Gastrocnemius medialis (tissue), 4 donors: ENCODE results near the gene GPR68. TPM values are rescaled to one million over a fixed set of nuclear protein-coding genes. Genes with fewer than 3 reads are reported as not detected.

Source experiments
- ATAC-seq, 2 donors: fragments of 150-250 bp; one replicate each; pipeline ENCODE4 v1.9.1; 2016
- DNase-seq, 2 donors: peaks; one replicate each; pipeline ENCODE4 v3.0.0-alpha.2; 2019
- H3K27ac ChIP-seq, 4 donors: fragments of 200-600 bp; sonication (generic); 1 replicate in 1 of 4; 2 replicates in 3 of 4; pipeline ENCODE4 v1.5.1; 2016 to 2018; ENCODE audit warnings: mild to moderate bottlenecking in 2 of 4, moderate library complexity in 1 of 4
- H3K27me3 ChIP-seq, 3 donors: fragments of 200-600 bp; sonication (generic) in 2 of 3; 1 replicate in 1 of 3; 2 replicates in 2 of 3; pipeline versions ENCODE4 v1.5.1 to v1.6.0; 2016 to 2019; ENCODE audit warnings: mild to moderate bottlenecking in 1 of 3, moderate library complexity in 1 of 3
- H3K36me3 ChIP-seq, 2 donors: fragments of 200-600 bp; sonication (generic) in 1 of 2; one replicate each; pipeline ENCODE4 v1.5.1; 2017 to 2018
- H3K4me1 ChIP-seq, 2 donors: fragments of 200-600 bp; sonication (generic) in 1 of 2; one replicate each; pipeline ENCODE4 v1.5.1; 2016 to 2017; ENCODE audit warnings: mild to moderate bottlenecking in 2 of 2
- H3K4me3 ChIP-seq, 4 donors: fragments of 200-600 bp; sonication (generic) in 3 of 4; 1 replicate in 1 of 4; 2 replicates in 3 of 4; pipeline ENCODE4 v1.5.1; 2016 to 2019; ENCODE audit warnings: mild to moderate bottlenecking in 2 of 4
- H3K9me3 ChIP-seq, 3 donors: fragments of 200-600 bp; sonication (generic) in 2 of 3; 1 replicate in 1 of 3; 2 replicates in 2 of 3; pipeline ENCODE4 v1.5.1; 2016 to 2019
- POLR2A ChIP-seq, 2 donors: fragments of 450-650 bp; IDR thresholded peaks; one replicate each; pipeline ENCODE4 v1.6.1; 2017; ENCODE audit warnings: antibody characterized with exemption in 2 of 2, mild to moderate bottlenecking in 2 of 2, moderate library complexity in 2 of 2
- in situ Hi-C, 4 donors: fragments of 200-750 bp; cut with MboI; loops; one replicate each; pipeline versions ENCODE4 v1.15.0 to v1.8.0; 2017; ENCODE audit warnings: low sequenced_read_pairs in 4 of 4
- intact Hi-C: fragments of 100-400 bp; cut with DNase I; formaldehyde crosslinking; loops from one replicate; pipeline ENCODE4 v1.15.1; 2023; ENCODE audit warnings: low total_unique reads
- total RNA-seq, 4 donors: library from RNA; depleted of rRNA; stranded (reverse); fragments of >200 nt; gene quantifications; one replicate each; pipeline versions ENCODE4 v1.1.0 to v1.2.3, GENCODE V29; 2016
- TF ChIP-seq, protein P1 (sequence below), 5 experiments: fragments of 450-650 bp in 3 of 5; fragments of 200-600 bp in 2 of 5; sonication (generic) in 2 of 5; IDR thresholded peaks in 4 of 5; conservative IDR thresholded peaks in 1 of 5; 1 replicate in 4 of 5; 2 replicates in 1 of 5; pipeline ENCODE4 v1.5.1; 2016 to 2019; ENCODE audit warnings: antibody characterized with exemption in 5 of 5, mild to moderate bottlenecking in 3 of 5, moderate library complexity in 3 of 5

The GPR68 gene
- total RNA-seq, 4 donors from 2014 or later = 0.07 TPM; not detected in 3

DNA sequence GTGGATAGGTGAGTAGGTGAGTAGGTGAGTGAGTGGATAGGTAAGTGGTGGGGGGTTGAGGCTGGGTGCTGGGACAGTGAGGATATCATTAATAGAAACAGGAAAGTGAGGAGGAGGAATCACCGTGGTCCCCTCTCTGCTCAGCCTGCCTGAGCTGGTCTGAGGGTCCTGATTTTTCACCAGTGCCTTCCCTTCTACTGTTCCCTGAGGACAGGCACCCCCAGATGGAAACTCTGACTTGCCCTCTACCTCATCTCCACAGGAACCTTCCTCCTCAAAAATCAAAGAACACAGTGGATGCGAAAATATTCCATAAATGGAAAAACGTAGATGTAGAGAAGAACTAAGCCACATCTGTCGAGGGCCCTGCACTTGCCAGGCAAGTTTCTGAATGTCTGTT lies 1.9 kb downstream of the GPR68 start:
- intact Hi-C loops (no loop called here), in situ Hi-C loops (no loop called here)
- Histone ChIP-seq H3K27ac (no peak overlapping the region), H3K36me3 (no peaks in the 10 kb centered on the region), H3K9me3 (no peaks in the 10 kb centered on the region), H3K27me3 (no peaks in the 10 kb centered on the region), H3K4me1 (no peaks in the 10 kb centered on the region), H3K4me3 (no peak overlapping the region)
- no peak for TF ChIP-seq POLR2A (IDR thresholded peaks at IDR 0.05)
- TF ChIP-seq, protein P1, sequence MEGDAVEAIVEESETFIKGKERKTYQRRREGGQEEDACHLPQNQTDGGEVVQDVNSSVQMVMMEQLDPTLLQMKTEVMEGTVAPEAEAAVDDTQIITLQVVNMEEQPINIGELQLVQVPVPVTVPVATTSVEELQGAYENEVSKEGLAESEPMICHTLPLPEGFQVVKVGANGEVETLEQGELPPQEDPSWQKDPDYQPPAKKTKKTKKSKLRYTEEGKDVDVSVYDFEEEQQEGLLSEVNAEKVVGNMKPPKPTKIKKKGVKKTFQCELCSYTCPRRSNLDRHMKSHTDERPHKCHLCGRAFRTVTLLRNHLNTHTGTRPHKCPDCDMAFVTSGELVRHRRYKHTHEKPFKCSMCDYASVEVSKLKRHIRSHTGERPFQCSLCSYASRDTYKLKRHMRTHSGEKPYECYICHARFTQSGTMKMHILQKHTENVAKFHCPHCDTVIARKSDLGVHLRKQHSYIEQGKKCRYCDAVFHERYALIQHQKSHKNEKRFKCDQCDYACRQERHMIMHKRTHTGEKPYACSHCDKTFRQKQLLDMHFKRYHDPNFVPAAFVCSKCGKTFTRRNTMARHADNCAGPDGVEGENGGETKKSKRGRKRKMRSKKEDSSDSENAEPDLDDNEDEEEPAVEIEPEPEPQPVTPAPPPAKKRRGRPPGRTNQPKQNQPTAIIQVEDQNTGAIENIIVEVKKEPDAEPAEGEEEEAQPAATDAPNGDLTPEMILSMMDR (IDR thresholded peaks at IDR 0.05 in 4 of 5, conservative IDR thresholded peaks at IDR 0.05 in 1 of 5) = no peak
- DNase-seq (no peak), ATAC-seq (no peak)

DNA sequence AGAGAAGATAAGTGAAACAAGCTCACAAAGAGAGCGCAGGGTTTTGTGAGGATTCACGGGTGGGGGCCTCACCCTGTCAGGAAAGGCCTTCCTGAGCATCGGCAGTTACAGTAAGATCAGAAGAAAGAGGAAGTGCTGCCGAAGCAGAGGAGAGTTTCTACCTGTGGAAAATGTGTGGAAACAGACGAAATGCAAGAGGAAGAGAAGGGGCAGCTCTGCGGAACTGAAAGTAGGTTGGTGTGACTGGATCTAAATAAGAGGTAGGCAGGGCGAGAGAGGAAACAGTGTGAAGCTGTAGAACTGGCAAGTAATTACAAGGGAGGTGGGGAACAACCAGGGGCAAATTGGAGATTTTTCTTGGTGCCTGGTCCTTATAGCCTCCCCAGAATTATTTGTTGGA lies 2.6 kb downstream of the GPR68 start:
- no peaks in the 10 kb centered on the region for H3K4me1 ChIP-seq
- no peaks in the 10 kb centered on the region for H3K9me3 ChIP-seq
- no peaks in the 10 kb centered on the region for H3K36me3 ChIP-seq
- intact Hi-C loops (no loop called here), in situ Hi-C loops (no loop called here)
- DNase-seq (no peak), ATAC-seq (no peak)
- TF ChIP-seq POLR2A (IDR thresholded peaks at IDR 0.05) = no peak
- TF ChIP-seq, protein P1 (IDR thresholded peaks at IDR 0.05 in 4 of 5, conservative IDR thresholded peaks at IDR 0.05 in 1 of 5) = no peak
- no peak overlapping the region for H3K4me3 ChIP-seq
- no peaks in the 10 kb centered on the region for H3K27me3 ChIP-seq
- H3K27ac ChIP-seq = no peak overlapping the region

DNA sequence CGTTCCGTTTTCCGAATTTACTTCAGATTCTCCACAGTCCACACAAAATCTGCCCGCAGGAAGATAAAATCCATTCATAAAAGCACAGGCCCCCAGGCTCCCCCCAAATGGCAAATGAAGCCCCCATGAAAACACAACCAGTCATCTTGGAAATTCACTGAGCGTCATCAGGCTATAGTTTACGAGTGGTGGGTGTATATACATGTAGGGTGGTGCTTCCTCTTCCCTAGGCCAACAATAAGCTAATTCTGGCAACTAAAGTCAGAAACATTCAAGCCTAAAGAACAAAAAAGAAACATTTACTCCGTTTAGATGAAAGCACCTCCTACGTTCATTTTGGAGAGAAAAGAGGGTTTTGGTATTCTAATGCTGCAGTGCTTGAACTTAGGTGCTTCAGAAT lies 5.8 kb downstream of the GPR68 start:
- no peaks in the 10 kb centered on the region for H3K36me3 ChIP-seq
- TF ChIP-seq, protein P1 (IDR thresholded peaks at IDR 0.05 in 4 of 5, conservative IDR thresholded peaks at IDR 0.05 in 1 of 5) = no peak
- no peak for TF ChIP-seq POLR2A (IDR thresholded peaks at IDR 0.05)
- H3K4me1 ChIP-seq = no peaks in the 10 kb centered on the region
- H3K27me3 ChIP-seq = no peaks in the 10 kb centered on the region
- no peaks in the 10 kb centered on the region for H3K9me3 ChIP-seq
- in situ Hi-C loops (no loop called here), intact Hi-C loops (no loop called here)
- H3K4me3 ChIP-seq = no peak overlapping the region
- no peak overlapping the region for H3K27ac ChIP-seq
- no peak for DNase-seq
- no peak for ATAC-seq

DNA sequence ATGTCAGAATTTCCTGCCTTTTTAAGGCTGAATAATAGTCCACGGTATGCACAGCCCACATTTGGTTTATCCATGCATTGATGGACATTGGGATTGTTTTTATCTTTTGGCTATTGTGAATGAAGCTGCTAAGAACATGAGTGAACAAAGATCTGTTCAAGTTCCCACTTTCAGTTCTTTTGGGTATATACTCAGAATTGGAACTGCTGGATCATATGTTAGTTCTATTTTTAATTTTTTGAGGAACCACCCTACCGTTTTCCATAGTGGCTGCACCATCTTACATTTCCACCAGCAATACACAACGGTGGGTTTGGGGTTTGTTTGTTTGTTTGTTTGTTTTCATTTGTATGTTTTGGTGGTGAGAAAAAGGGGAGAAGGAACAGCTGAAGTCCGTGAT lies 6.4 kb downstream of the GPR68 start:
- H3K9me3 ChIP-seq = no peaks in the 10 kb centered on the region
- TF ChIP-seq, protein P1 (IDR thresholded peaks at IDR 0.05 in 4 of 5, conservative IDR thresholded peaks at IDR 0.05 in 1 of 5) = no peak
- no peak for TF ChIP-seq POLR2A (IDR thresholded peaks at IDR 0.05)
- no peak overlapping the region for H3K4me3 ChIP-seq
- in situ Hi-C loops (no loop called here), intact Hi-C loops (no loop called here)
- H3K36me3 ChIP-seq = no peaks in the 10 kb centered on the region
- no peak for ATAC-seq
- no peaks in the 10 kb centered on the region for H3K27me3 ChIP-seq
- DNase-seq = no peak
- H3K27ac ChIP-seq = no peak overlapping the region
- H3K4me1 ChIP-seq = no peaks in the 10 kb centered on the region

DNA sequence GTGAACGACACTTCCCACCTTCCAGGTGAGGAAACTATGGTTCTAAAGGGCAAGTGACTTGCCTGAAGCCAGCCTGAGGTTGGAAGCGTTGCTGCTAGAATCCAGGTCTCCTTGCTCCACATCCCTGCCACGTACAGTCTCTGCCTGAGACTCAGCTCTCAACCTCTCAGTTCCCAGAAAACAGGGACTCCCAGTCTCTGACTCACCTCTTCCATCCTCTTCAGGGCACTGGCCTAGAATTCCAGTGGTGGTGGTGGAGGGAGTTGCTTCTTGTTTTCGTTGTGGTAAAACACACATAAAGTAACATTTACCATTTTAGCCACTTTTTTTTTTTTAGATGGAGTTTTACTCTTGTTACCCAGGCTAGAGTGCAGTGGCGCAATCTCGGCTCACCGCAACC lies 7.3 kb downstream of the GPR68 start:
- H3K4me3 ChIP-seq = no peak overlapping the region
- DNase-seq (no peak), ATAC-seq (no peak)
- H3K27me3 ChIP-seq = no peaks in the 10 kb centered on the region
- no peak overlapping the region for H3K27ac ChIP-seq
- in situ Hi-C loops = no loop called here
- no peaks in the 10 kb centered on the region for H3K4me1 ChIP-seq
- no peaks in the 10 kb centered on the region for H3K9me3 ChIP-seq
- intact Hi-C loops = no loop called here
- H3K36me3 ChIP-seq = no peaks in the 10 kb centered on the region
- TF ChIP-seq, protein P1 (IDR thresholded peaks at IDR 0.05 in 4 of 5, conservative IDR thresholded peaks at IDR 0.05 in 1 of 5) = no peak
- TF ChIP-seq POLR2A (IDR thresholded peaks at IDR 0.05) = no peak
